Hippocampal formation (tissue), 2 donors: ENCODE measurements around the gene SLC22A3.
"Not testable (repeated sequence)": the region's sequence is repeated elsewhere in the genome, so short reads cannot be mapped to it uniquely, and the experiment has no call there.

Source experiments
- DNase-seq, 2 donors: peaks; one replicate each; lab custom pipeline; 2025; lab: John Stamatoyannopoulos, UW

The SLC22A3 gene

DNA sequence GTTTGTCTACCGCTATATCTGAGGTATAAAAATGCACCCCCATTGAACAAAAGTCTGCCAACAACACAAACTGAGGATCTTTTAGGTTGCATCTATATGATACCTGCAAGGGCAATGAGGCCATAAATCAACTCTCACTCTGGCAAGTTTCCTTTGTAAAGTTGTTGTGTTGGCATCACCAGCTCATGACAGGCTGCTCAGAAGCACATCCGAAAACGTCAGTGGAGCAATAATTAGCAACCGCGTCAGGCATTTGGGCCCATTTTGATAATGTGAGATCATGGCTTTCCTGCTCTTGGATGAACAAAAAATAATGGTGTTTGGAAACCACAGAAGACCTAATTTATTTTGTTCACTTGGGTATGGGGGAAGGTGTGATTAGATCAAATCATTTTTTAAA lies 12.0 kb upstream of the SLC22A3 start:
- no peak for DNase-seq

DNA sequence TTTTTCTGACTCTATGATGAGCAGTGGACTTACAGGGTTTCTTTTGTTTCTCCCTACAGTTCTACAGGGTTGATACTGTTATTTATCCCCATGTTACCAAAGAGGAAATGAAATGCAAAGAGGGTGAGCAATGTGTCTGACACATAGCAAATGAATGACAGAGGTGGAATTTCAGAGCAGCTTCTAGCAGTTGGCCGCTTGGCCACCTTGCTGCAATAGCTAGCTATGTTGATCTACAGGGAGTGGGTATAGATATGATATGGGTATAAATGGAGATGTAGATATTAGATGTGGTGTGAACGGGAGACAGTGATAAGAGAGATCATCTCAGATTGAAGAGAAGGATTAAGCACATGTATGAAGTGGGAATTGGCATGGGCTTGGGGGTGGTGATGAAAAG lies 10.9 kb upstream of the SLC22A3 start:
- no peak for DNase-seq

DNA sequence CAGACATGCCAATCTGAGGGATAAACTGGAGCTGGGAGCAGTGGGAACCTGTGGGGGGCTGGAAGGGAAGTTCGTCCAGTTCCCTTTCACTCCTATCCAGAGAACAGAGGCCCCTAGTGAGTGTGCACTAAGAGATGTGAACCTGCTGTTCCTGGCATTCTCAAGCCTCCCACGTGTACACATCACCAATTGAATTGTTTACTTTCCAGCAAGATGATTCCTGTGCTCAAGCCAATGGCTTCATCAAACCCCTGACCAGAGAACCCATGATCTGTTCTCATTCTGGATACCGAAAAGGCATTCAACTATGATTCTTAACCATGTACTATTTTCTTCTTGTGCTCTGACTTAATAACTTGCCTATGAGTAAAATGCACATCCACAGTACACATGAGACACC lies 10.2 kb upstream of the SLC22A3 start:
- DNase-seq = no peak

GRCh38 chr6:160343144-160343543 lies 5.0 kb upstream of the SLC22A3 start:
- DNase-seq = no peak

GRCh38 chr6:160344271-160344670 lies 3.9 kb upstream of the SLC22A3 start:
- no peak for DNase-seq

- no peak for DNase-seq
Observed at GRCh38 chr6:160347259-160348222, 637 bp upstream of the SLC22A3 start.

GRCh38 chr6:160349020-160349441 lies 853 bp downstream of the SLC22A3 start:
- no peak for DNase-seq

GRCh38 chr6:160349814-160350350 lies 1.7 kb downstream of the SLC22A3 start:
- no peak for DNase-seq

DNA sequence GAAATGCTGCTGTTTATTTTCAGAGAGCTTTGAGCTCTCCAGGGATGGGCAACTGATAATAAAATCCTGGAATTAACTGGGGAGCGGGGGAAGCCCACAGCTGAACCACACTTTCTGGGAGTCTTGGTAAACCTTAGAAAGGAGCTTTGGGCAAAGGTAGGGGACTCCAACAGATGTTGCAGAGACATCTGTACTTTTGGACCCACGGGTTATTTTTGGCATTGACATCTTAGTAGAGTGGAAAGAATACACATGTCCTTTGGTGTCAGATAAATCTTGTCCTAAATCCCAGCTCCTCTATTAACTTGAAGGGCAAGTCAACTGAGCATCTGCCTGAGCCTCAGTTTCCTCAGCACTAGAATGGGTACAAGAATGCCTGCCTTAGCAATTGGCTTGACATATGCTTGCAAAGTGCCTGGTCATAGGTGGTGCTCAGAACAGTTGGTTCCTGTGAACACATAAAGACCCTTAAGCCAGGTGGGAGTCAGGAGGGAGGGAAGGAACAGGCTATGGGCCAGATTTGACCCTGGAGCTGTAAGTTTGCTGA lies 5.8 kb downstream of the SLC22A3 start:
- DNase-seq = no peak

GRCh38 chr6:160355001-160355400 lies 6.8 kb downstream of the SLC22A3 start:
- no peak for DNase-seq

GRCh38 chr6:160356074-160356744 lies 8.0 kb downstream of the SLC22A3 start:
- DNase-seq = no peak

DNA sequence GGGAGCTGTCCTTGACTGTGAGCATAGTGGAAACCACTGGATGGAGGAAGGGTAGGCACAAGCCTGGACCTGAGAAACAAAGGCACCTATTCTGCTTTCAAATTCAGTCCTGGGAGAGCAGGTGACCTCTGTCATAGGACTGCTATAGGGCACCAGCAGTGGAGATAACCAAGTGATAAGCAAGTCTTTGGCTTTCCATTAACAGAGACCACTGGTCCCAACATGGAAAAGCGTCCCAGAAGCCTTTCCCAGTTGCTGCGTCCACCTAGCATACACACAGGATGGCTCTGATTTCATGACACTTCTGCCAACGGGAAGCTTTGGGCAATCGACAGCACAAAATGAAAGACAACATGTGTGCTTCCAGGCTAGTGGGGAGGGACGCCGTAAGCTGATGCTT lies 8.9 kb downstream of the SLC22A3 start:
- no peak for DNase-seq

DNA sequence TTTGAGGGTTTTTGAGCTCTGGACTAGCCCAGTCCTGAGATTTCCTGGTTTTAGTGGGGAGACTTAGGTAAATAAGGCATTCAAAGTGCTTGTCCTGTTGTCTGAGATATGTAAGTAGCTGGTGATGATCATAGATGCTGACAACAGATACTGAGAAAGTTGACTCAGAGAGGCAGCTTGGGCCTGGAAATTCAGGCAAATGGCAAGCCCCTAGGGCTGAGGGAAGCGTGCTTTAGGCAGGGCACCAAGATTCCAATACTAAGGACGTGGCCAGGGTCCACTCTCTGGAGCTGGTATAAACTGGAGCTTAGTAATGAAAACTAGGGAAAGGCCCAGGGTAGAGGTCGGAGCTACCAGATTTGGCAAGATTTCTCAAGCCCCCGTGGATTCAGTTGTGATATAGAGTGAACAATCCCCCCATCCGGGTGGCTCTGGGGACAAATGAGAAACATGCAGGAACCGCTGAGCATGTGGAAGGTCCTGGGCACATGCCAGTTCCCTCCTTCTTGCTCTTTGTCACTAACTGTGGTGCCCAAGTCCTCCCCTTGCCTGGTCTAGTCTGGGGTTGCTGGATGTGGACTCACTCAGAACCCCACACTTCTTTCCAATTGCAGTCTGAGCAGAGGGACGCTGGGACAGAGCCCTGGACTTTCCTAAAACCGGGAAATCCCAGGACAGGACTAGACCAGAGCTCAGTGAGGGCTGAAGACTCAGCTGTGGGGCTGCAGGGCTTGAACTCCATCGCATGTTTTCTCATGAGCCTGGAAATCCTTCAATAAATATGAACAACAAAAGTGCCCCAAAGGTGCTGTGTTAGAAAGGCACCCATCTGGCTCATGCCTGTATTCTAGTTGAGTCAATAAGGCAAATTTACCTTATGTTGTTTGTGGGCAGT lies 10.3 kb downstream of the SLC22A3 start:
- no peak for DNase-seq

GRCh38 chr6:160360955-160361354 lies 12.8 kb downstream of the SLC22A3 start:
- no peak for DNase-seq

GRCh38 chr6:160362556-160362955 lies 14.4 kb downstream of the SLC22A3 start:
- DNase-seq = no peak

DNA sequence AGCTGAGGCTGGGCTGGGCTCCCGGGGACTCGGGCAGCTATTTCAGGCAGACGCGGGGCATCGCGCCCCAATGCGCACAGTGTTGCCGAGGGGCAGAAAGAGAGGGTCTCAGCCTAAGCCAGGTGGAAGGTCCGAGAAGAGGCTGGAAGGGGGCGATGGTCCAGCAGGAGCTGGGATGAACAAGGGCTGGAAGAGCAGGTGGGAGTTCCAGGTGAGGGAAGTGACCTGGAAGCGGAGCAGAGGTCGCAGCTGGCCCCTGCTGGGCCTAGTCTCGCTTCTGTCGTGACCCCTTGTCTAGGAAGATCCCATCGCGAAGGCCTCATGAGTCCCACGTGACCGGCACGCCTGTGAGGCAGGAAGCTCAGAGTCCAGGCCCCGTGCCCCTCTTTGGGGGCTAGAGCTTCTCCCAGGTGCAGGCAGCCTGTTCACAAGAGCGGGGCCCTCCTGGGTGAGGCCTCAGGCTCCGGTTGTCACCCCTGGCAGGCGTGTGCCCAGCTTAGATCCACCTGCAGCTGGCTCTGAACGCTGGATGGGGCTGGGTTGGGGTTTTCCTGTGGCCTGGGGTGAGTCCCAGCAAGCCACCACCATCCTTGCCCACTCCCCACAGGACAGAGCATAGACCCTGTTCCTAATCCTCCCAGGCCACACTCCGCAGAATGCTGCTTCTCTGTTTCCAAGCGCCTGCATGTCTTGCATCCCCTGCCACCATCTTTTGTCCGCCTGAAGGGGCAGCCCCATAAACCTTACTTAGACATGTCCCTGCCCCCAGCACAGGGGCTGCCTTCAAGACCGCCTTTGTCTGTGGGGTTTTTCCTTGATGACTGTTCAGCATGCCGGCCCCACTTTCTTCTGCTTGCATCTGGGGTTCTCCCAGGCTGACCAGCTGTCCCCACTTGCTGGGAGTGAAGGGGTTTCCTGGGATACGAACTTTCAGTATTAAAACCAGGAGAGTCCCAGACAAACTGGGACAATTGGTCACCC lies 15.1 kb downstream of the SLC22A3 start:
- DNase-seq = no peak

DNA sequence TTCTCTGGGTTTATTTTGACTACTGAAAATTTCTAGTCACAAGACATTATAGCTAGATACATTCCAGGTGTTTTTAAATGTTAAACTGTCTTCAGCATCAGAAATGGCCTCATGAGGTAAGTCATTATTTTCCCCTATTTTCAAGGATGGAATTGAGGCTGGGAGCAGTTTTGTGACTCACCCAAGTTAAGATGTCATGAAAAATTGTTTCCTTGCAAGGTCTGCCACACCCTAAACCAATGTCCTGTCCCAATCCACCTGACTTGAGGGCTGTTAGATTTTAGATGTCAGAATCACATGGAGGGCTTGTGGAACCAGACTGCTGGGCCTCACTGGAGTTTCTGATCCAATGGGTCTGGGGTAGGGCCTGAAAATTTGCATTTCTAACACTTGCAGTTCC lies 16.9 kb downstream of the SLC22A3 start:
- DNase-seq = no peak

DNA sequence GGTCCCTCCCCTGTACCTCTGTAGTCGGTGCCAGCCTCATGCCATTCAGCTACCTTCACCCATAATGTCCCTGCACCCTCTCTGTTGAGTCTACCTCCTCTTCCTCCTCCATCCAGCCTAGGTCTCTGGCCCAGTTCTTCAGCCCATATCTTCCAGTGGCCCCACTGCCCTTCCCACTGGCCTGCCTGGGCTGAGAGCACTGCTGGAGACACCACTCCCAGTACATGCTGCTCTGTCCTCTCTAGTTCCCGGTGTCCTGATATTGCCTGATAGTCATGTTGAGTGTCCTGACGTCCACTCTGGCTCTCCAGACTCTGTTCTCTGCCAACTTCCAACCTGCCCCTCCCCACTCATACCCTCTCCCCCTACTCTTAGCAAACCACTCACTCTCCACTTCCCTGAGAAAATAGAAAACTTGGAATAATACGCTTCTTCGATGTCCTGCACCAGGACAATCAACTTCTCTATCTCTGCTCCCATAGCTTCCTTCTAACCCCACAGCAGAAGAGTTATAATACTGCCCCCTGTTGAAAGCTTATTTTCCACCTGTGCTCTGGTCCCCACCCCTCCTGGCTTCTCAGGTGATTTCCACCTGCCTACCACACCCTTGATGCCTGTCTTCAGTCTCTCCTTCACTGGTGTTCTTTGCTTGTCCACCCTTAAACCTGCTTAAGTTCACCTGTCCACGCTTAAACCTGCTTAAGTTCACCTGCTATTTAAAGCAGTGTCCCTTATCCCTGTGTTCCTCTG lies 19.8 kb downstream of the SLC22A3 start:
- no peak for DNase-seq

- DNase-seq = no peak
Observed at GRCh38 chr6:160368670-160369069, 20.5 kb downstream of the SLC22A3 start.

DNA sequence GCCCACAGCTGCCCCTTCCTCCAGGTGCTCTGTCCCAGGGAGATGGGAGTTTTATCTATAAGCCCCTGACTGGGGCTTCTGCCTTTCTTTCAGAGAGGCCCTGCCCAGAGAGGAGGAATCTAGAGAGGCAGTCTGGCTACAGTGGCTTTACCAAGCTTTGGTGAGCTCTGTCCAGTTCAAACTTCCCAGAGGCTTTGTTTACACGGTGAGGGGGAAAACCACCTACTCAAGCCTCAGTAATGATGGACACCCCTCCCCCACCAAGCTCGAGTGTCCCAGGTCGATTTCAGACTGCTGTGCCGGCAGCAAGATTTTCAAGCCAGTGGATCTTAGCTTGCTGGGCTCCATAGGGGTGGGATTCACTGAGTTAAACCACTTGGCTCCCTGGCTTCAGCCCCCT lies 25.4 kb downstream of the SLC22A3 start:
- not testable (repeated sequence) for DNase-seq
